CD8-positive, alpha-beta memory T cell (primary cell): ENCODE results near the gene TBCE. TPM values are rescaled to one million over a fixed set of nuclear protein-coding genes. Genes with fewer than 3 reads are reported as not detected.

Experiments
- CTCF ChIA-PET: fragments of 350-600 bp; sonication (Branson Sonifier 250); formaldehyde crosslinking; loops from one replicate; lab custom pipeline; 2021; ENCODE audit warnings: antibody characterized with exemption; lab: Charles Lee
- POLR2A ChIA-PET: fragments of 350-600 bp; sonication (Branson Sonifier 250); formaldehyde crosslinking; loops from one replicate; lab custom pipeline; 2021; ENCODE audit warnings: antibody characterized with exemption; lab: Charles Lee
- DNase-seq, 5 donors: peaks; one replicate each; pipeline versions ENCODE4 v3.0.0 to v3.0.0-alpha.2; 2020 to 2022; ENCODE audit warnings: mixed read lengths in 1 of 5
- H3K27ac ChIP-seq: one replicate; pipeline ENCODE4 v1.7.0; 2013; ENCODE audit warnings: low read depth, mild to moderate bottlenecking, low read length, moderate library complexity
- H3K27me3 ChIP-seq: 2 replicates; pipeline ENCODE4 v1.7.0; 2013; ENCODE audit warnings: low read length, mild to moderate bottlenecking; ENCODE audit not compliant: insufficient read depth, poor library complexity, severe bottlenecking
- H3K36me3 ChIP-seq: 2 replicates; pipeline ENCODE4 v1.7.0; 2013; ENCODE audit warnings: mild to moderate bottlenecking, low read length, moderate library complexity; ENCODE audit not compliant: insufficient read depth
- H3K4me1 ChIP-seq: 2 replicates; pipeline ENCODE4 v1.7.0; 2013; ENCODE audit warnings: mild to moderate bottlenecking, low read length, moderate library complexity; ENCODE audit not compliant: insufficient read depth
- H3K4me3 ChIP-seq: 2 replicates; pipeline ENCODE4 v1.7.0; 2013; ENCODE audit warnings: mild to moderate bottlenecking, low read length
- H3K9me3 ChIP-seq: 2 replicates; pipeline ENCODE4 v1.7.0; 2013; ENCODE audit warnings: mild to moderate bottlenecking, low read length
- H3K27ac Mint-ChIP-seq, 8 donors: one replicate each; pipeline ENCODE4 v1.8.0; 2020 to 2021; ENCODE audit warnings: mixed read lengths in 8 of 8, mild to moderate bottlenecking in 6 of 8, inconsistent platforms in 3 of 8, moderate library complexity in 3 of 8
- H3K27me3 Mint-ChIP-seq, 2 donors: one replicate each; pipeline ENCODE4 v1.8.0; 2020 to 2021; ENCODE audit warnings: mixed read lengths in 2 of 2, mild to moderate bottlenecking in 1 of 2, moderate library complexity in 1 of 2
- H3K36me3 Mint-ChIP-seq, 3 donors: one replicate each; pipeline ENCODE4 v1.8.0; 2020 to 2021; ENCODE audit warnings: mixed read lengths in 3 of 3, inconsistent platforms in 1 of 3, mild to moderate bottlenecking in 1 of 3
- H3K4me1 Mint-ChIP-seq, 3 donors: one replicate each; pipeline ENCODE4 v1.8.0; 2020 to 2021; ENCODE audit warnings: mixed read lengths in 3 of 3, inconsistent platforms in 1 of 3, mild to moderate bottlenecking in 1 of 3
- H3K4me3 Mint-ChIP-seq, 7 donors: one replicate each; pipeline ENCODE4 v1.8.0; 2020 to 2021; ENCODE audit warnings: mixed read lengths in 7 of 7, mild to moderate bottlenecking in 6 of 7, moderate library complexity in 4 of 7, inconsistent platforms in 2 of 7
- H3K9me3 Mint-ChIP-seq, 5 donors: one replicate each; pipeline ENCODE4 v1.8.0; 2020 to 2022; ENCODE audit warnings: mixed read lengths in 5 of 5, mild to moderate bottlenecking in 3 of 5, moderate library complexity in 2 of 5, inconsistent platforms in 1 of 5
- polyA plus RNA-seq: library from polyadenylated mRNA; unstranded; fragments of 300-500 nt; fragmentation: Illumina TruSeq; gene quantifications from one replicate; pipeline ENCODE4 v1.2.3, GENCODE V29; 2021
- total RNA-seq, 2 experiments: library from RNA; stranded (reverse); gene quantifications; one replicate each; pipeline ENCODE4 v1.2.3, GENCODE V29; 2021

TBCE gene
- total and polyA plus RNA-seq, 3 experiments from 2014 or later, result 15.5 to 25.7 (median 19.4) TPM

DNA sequence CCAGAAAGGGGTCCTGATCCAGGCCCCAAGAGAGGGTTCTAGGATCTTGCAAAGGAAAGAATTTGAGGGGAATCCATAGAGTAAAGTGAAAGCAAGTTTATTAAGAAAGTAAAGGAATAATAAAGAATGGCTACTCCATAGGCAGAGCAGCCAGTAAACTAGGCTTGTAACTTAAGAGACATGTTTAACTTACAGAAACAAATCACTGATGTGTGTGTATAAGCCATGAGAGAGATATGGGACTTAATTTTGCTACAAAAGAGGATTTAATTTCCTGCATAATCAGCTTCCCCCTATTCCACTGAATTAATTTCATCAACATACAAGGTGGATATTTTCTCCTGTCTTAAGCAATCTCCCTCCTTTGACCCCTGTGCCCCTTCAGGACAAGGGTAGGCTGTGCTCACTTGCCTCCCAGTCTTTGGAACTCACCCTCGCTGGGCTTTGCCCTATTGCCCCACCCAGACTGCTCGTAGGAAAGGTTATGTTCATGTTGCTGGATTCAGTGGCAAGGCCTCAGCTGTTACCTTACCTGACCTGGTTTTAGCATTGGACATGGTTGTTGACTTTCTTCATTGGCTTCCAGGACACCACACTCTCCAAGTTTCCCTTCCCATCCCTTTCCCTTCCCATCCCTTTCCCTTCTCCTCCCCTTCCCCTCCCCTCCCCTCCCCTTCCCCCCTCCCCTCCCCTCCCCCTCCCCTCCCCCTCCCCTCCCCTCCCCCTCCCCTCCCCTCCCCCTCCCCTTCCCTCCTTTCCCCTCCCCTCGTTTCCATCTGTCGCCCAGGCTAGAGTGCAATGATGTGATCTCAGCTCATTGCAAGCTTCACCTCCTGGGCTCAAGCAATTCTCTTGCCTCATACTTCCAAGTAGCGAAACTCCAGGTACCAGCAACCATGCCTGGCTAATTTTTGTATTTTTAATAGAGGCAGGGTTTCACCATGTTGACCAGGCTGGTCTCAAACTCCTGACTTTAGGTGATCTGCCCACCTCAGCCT lies 44.6 kb downstream of the TBCE start:
- peaks cover 0 to 20% (median 4%) of the 10 kb centered on the region in 3 donors for H3K36me3 Mint-ChIP-seq
- no peaks in the 10 kb centered on the region for H3K27me3 ChIP-seq
- H3K4me3 ChIP-seq, result no peak overlapping the region
- CTCF ChIA-PET, result interaction anchor here (1.6 kb wide), 1 partner anchor 214 kb away, joined by 3 read pairs; no protein-coding TSS in a partner anchor
- H3K4me3 Mint-ChIP-seq, result no peak overlapping the region
- no peaks in the 10 kb centered on the region for H3K9me3 Mint-ChIP-seq
- peaks cover 8 to 20% (median 13%) of the 10 kb centered on the region in 3 donors for H3K4me1 Mint-ChIP-seq
- no peaks in the 10 kb centered on the region for H3K4me1 ChIP-seq
- H3K9me3 ChIP-seq, result no peaks in the 10 kb centered on the region
- POLR2A ChIA-PET, result no interaction called here
- no peak overlapping the region for H3K27ac ChIP-seq
- H3K36me3 ChIP-seq, result no peaks in the 10 kb centered on the region
- DNase-seq, result no peak
- H3K27me3 Mint-ChIP-seq, result no peaks in the 10 kb centered on the region
- H3K27ac Mint-ChIP-seq, result peak overlapping the region in 7 of 8 donors; percentile 15 to 73 (median 63)

- H3K4me1 ChIP-seq, result no peaks in the 10 kb centered on the region
- peak overlapping the region in 2 of 8 donors; percentile 1 to 76 for H3K27ac Mint-ChIP-seq
- DNase-seq, result peak; percentile 37 to 66 (median 39)
- H3K36me3 ChIP-seq, result no peaks in the 10 kb centered on the region
- POLR2A ChIA-PET, result no interaction called here
- peaks cover 6 to 8% (median 6%) of the 10 kb centered on the region in 3 donors for H3K4me1 Mint-ChIP-seq
- H3K4me3 Mint-ChIP-seq, result no peak overlapping the region
- no peaks in the 10 kb centered on the region for H3K27me3 Mint-ChIP-seq
- no peaks in the 10 kb centered on the region for H3K9me3 Mint-ChIP-seq
- H3K27ac ChIP-seq, result no peak overlapping the region
- CTCF ChIA-PET, result interaction anchor here (0.7 to 3.7 kb wide), 28 partner anchors 9 to 871 kb away, joined by 3 to 44 read pairs (median 4); partner anchors contain the start of gene RBM34
- H3K9me3 ChIP-seq, result no peaks in the 10 kb centered on the region
- H3K27me3 ChIP-seq, result no peaks in the 10 kb centered on the region
- H3K36me3 Mint-ChIP-seq, result peaks cover 0 to 23% (median 6%) of the 10 kb centered on the region in 3 donors
- no peak overlapping the region for H3K4me3 ChIP-seq
Observed at GRCh38 chr1:235415008-235415904, 48.0 kb downstream of the TBCE start.

DNA sequence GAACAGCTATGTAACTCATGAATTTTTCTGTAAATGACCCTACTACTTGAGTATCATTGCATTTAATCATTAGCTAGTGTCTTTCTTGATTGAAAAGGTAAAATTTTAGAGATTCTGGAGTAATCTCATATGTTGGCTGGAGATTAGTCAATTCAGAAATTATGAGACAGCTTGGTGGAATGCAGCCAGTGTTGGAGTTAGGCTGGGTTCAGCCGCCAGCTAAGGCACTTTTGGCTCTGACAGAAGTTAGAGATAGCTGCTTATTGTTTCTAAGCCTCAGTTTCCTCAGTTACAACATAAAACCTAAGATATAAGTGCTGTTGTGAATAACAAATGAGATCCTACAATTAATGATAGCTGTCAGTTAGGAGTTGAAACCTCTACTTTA lies 49.4 kb downstream of the TBCE start:
- Histone ChIP-seq H3K27me3 (no peaks in the 10 kb centered on the region), H3K9me3 (no peaks in the 10 kb centered on the region), H3K36me3 (no peaks in the 10 kb centered on the region), H3K4me1 (no peaks in the 10 kb centered on the region), H3K27ac (no peak overlapping the region), H3K4me3 (no peak overlapping the region)
- Mint-ChIP-seq H3K4me1 (peaks cover 4 to 6% (median 5%) of the 10 kb centered on the region in 3 donors), H3K36me3 (peaks cover 0 to 23% (median 6%) of the 10 kb centered on the region in 3 donors), H3K27me3 (no peaks in the 10 kb centered on the region), H3K27ac (peak overlapping the region in 1 of 8 donors; percentile 8), H3K9me3 (no peaks in the 10 kb centered on the region), H3K4me3 (no peak overlapping the region)
- ChIA-PET CTCF (interaction anchor here (0.7 to 3.7 kb wide), 39 partner anchors 10 to 917 kb away, joined by 3 to 44 read pairs (median 4); partner anchors contain the start of genes RBM34 and TBCE), POLR2A (interaction anchor here (0.5 kb wide), 1 partner anchor 286 kb away, joined by 12 read pairs; no protein-coding TSS in a partner anchor)
- DNase-seq, result no peak

DNA sequence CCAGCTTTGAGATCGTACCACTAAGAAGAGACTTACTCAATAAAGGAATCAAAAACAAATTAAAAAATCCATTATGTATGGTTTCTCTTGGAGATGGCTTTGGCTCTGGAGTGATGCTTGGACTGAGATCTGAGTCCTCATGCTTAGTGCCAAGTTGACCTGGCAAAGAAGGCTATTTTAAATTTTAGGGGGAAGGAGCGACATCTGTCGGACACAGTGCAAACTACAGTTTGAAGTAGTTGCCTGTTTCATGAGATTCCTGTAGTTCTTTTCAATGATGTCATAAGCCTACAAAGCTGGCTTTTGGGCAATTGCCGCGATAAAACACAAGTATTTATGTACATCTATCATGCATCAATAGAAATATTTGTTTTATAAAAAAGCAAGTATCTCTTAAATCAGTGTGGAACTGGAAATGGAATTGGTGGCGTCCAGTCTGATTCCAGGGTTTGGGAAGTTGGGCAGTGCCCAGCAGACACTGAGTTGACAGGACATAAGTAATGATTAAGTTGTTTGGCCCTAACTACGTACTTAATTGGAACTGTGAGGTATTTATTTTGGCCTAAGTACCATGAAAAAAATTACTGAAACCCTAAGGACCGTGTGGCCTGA lies 50.0 kb downstream of the TBCE start:
- Histone ChIP-seq H3K36me3 (no peaks in the 10 kb centered on the region), H3K9me3 (no peaks in the 10 kb centered on the region), H3K27ac (no peak overlapping the region), H3K4me1 (no peaks in the 10 kb centered on the region), H3K27me3 (no peaks in the 10 kb centered on the region), H3K4me3 (no peak overlapping the region)
- no peaks in the 10 kb centered on the region for H3K27me3 Mint-ChIP-seq
- peaks cover 5 to 10% (median 6%) of the 10 kb centered on the region in 3 donors for H3K4me1 Mint-ChIP-seq
- POLR2A ChIA-PET, result interaction anchor here (0.5 kb wide), 1 partner anchor 287 kb away, joined by 12 read pairs; no protein-coding TSS in a partner anchor
- no peak overlapping the region for H3K4me3 Mint-ChIP-seq
- CTCF ChIA-PET, result interaction anchor here (0.7 to 3.7 kb wide), 36 partner anchors 10 to 918 kb away, joined by 3 to 44 read pairs (median 4); partner anchors contain the start of genes RBM34 and TBCE
- H3K9me3 Mint-ChIP-seq, result no peaks in the 10 kb centered on the region
- DNase-seq, result peak; percentile 41 to 51 (median 46)
- H3K27ac Mint-ChIP-seq, result peak overlapping the region in 1 of 8 donors; percentile 14
- peaks cover 0 to 23% (median 6%) of the 10 kb centered on the region in 3 donors for H3K36me3 Mint-ChIP-seq

DNA sequence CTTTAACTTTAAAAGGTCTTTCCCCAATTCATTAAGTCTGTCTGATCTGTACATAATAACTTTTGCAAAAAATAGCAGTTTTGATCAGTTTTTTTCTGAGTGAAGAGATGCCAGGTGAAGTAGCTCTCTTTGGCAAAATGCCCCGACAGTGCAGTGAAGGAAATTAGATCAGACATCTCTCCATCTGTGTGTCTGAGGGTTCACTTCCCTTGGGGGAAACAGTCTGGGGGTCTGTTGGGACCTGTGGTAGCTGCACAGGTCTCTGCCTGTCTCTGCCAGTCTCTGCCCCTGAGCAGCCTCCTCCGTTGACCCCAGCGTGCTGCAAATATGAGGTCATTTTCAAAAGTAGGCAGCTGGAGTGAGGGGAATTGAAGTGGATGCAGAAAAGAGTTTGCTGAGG lies 54.5 kb downstream of the TBCE start:
- no peak overlapping the region for H3K4me3 Mint-ChIP-seq
- H3K27ac Mint-ChIP-seq, result peak overlapping the region in 2 of 8 donors; percentile 50 to 70
- no peaks in the 10 kb centered on the region for H3K27me3 Mint-ChIP-seq
- no peak overlapping the region for H3K27ac ChIP-seq
- CTCF ChIA-PET, result no interaction called here
- peaks cover 10% of the 10 kb centered on the region for H3K4me1 ChIP-seq
- H3K4me1 Mint-ChIP-seq, result peaks cover 28 to 35% (median 31%) of the 10 kb centered on the region in 3 donors
- no peaks in the 10 kb centered on the region for H3K36me3 ChIP-seq
- no peaks in the 10 kb centered on the region for H3K27me3 ChIP-seq
- H3K9me3 Mint-ChIP-seq, result no peaks in the 10 kb centered on the region
- H3K4me3 ChIP-seq, result no peak overlapping the region
- H3K36me3 Mint-ChIP-seq, result peaks cover 0 to 19% (median 6%) of the 10 kb centered on the region in 3 donors
- POLR2A ChIA-PET, result no interaction called here
- no peaks in the 10 kb centered on the region for H3K9me3 ChIP-seq
- DNase-seq, result no peak

- peak in 3 of 5 donors; percentile 24 to 57 (median 28) for DNase-seq
- no peak overlapping the region for H3K4me3 ChIP-seq
- Mint-ChIP-seq H3K27me3 (no peaks in the 10 kb centered on the region), H3K4me1 (peaks cover 26 to 35% (median 31%) of the 10 kb centered on the region in 3 donors), H3K36me3 (peaks cover 0 to 17% (median 6%) of the 10 kb centered on the region in 3 donors), H3K9me3 (no peaks in the 10 kb centered on the region), H3K4me3 (peak overlapping the region; percentile 0 to 86 (median 69)), H3K27ac (peak overlapping the region in 6 of 8 donors; percentile 62 to 89 (median 74))
- POLR2A ChIA-PET, result interaction anchor here (0.5 kb wide), 1 partner anchor 274 kb away, joined by 8 read pairs; no protein-coding TSS in a partner anchor
- H3K4me1 ChIP-seq, result peaks cover 10% of the 10 kb centered on the region
- CTCF ChIA-PET, result interaction anchor here (0.5 to 1.4 kb wide), 6 partner anchors 17 to 1128 kb away, joined by 3 to 4 read pairs (median 4); partner anchors contain the start of gene RBM34
- no peak overlapping the region for H3K27ac ChIP-seq
- no peaks in the 10 kb centered on the region for H3K27me3 ChIP-seq
- H3K9me3 ChIP-seq, result no peaks in the 10 kb centered on the region
- no peaks in the 10 kb centered on the region for H3K36me3 ChIP-seq
Observed at GRCh38 chr1:235423214-235423652, 56.0 kb downstream of the TBCE start.

- Mint-ChIP-seq H3K9me3 (no peaks in the 10 kb centered on the region), H3K27ac (peak overlapping the region in 3 of 8 donors; percentile 2 to 63 (median 24))
- DNase-seq, result no peak
Observed at GRCh38 chr1:235424092-235424491, 56.9 kb downstream of the TBCE start.

More at GRCh38 chr1:235424092-235424491, 56.9 kb downstream of the TBCE start:
- Mint-ChIP-seq H3K4me3 (peak overlapping the region in 5 of 7 donors; percentile 23 to 77 (median 48)), H3K4me1 (peaks cover 26 to 35% (median 31%) of the 10 kb centered on the region in 3 donors), H3K27me3 (no peaks in the 10 kb centered on the region), H3K36me3 (peaks cover 0 to 17% (median 7%) of the 10 kb centered on the region in 3 donors)
- H3K36me3 ChIP-seq, result no peaks in the 10 kb centered on the region
- POLR2A ChIA-PET, result no interaction called here
- no peak overlapping the region for H3K27ac ChIP-seq
- H3K9me3 ChIP-seq, result no peaks in the 10 kb centered on the region
- peaks cover 10% of the 10 kb centered on the region for H3K4me1 ChIP-seq
- CTCF ChIA-PET, result interaction anchor here (0.9 to 1.2 kb wide), 2 partner anchors 9 to 261 kb away, joined by 3 read pairs; no protein-coding TSS in a partner anchor
- no peaks in the 10 kb centered on the region for H3K27me3 ChIP-seq
- H3K4me3 ChIP-seq, result no peak overlapping the region
